ENCODE data around the gene VIPR2. TPM values are rescaled to one million over a fixed set of nuclear protein-coding genes. Genes with fewer than 3 reads are reported as not detected.

The VIPR2 gene
- total RNA-seq, 2 donors from 2014 or later: 0.36 to 0.45 TPM

- ATAC-seq: no peak
Observed at GRCh38 chr7:159027789-159028507, 116.7 kb downstream of the VIPR2 start.

DNA sequence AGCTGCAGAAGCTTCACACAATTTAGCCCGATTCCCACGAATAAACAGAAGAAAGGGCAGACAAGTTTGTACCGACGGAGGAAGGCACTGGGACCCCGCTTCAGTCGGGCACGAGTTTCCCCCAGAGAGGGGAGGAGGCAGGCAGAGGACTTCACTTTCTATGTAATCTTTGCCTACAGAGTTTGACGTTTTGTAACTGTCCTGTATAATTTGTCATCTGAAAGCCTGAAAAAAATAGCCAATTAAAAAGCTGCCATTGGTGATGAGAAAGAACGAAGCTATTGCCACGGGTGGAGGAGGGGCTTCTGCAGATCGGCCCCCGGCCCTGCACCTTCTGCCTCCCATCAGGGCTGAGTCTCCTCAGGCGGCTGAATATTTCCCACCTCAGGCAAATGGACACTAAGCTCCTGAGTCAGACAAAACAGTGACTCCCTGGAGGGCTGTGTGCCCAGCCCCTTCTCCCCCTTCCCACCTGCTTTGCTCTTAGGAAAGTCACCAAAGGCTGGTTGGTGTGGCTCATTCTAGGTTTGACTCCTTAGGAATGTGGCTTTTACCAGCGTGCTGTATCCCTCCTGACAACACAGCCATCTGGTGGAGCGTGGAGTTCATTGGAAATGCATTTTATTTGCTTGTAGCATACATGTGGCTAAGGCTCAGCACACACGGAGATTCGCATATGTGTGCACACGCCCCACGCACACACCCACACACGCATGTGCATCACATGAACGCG, 117.4 kb downstream of the VIPR2 start:
- Mint-ChIP-seq H3K36me3 (no peaks in the 10 kb centered on the region), H3K4me1 (ENCODE audit: low read depth in 2 of 2) (peaks cover 0 to 4% of the 10 kb centered on the region in 2 donors), H3K27ac (no peak overlapping the region), H3K9me3 (no peaks in the 10 kb centered on the region), H3K4me3 (no peak overlapping the region), H3K27me3 (peaks cover 0 to 6% of the 10 kb centered on the region in 2 donors)
- DNase-seq (ENCODE audit: low spot score) (peak; percentile 13), ATAC-seq (no peak)

More at GRCh38 chr7:159027789-159028507, 116.7 kb downstream of the VIPR2 start:
- no peak overlapping the region for H3K27ac Mint-ChIP-seq
- H3K4me1 Mint-ChIP-seq (ENCODE audit: low read depth in 2 of 2): peaks cover 0 to 4% of the 10 kb centered on the region in 2 donors
- no peak for DNase-seq (ENCODE audit: low spot score)
- H3K36me3 Mint-ChIP-seq: no peaks in the 10 kb centered on the region
- H3K27me3 Mint-ChIP-seq: peaks cover 0 to 6% of the 10 kb centered on the region in 2 donors
- no peak overlapping the region for H3K4me3 Mint-ChIP-seq
- H3K9me3 Mint-ChIP-seq: no peaks in the 10 kb centered on the region

DNA sequence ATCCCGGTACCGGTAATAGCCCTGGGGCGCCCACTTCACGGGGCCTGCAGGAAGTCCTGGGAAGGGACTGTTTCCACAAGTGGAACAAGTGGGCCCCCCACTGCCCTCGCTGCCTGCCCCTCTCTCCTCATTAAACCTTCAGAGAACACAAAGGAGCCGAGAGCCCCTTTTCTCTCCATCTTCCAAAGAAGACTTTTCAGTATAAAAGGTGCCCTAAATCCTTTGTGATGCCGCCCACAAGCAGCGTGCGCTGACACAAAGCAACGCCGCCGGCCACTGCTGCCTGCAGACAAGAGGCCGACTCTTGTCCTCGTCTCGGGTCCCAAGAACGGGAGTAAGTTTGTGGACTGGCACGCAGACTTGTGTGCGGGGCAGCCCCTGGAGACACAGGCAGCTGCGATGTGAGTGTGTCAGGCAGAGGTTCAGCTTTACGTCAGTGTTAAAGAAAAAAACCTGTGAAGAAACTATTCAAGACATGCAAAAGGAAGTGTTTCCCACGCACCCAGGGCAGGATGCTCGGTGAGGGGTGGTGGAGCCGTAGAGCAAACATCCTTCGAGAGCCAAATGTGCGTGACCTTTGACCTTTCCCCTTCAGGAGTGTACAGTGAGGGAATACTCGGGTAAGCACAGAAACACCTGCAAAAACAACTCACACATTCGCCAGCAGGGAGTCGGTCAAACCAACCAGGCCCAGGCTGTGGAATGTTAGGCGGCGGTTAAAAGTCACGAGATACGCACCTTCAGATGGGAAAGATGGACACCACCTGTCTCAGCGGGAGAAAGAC, 118.2 kb downstream of the VIPR2 start:
- peaks cover 0 to 4% of the 10 kb centered on the region in 2 donors for H3K4me1 Mint-ChIP-seq (ENCODE audit: low read depth in 2 of 2)
- no peaks in the 10 kb centered on the region for H3K36me3 Mint-ChIP-seq
- H3K27ac Mint-ChIP-seq: no peak overlapping the region
- no peaks in the 10 kb centered on the region for H3K9me3 Mint-ChIP-seq
- ATAC-seq (no peak), DNase-seq (ENCODE audit: low spot score) (peak; percentile 54)
- H3K4me3 Mint-ChIP-seq: no peak overlapping the region
- peaks cover 0 to 6% of the 10 kb centered on the region in 2 donors for H3K27me3 Mint-ChIP-seq

- ATAC-seq (no peak), DNase-seq (ENCODE audit: low spot score) (peak; percentile 49)
- H3K9me3 Mint-ChIP-seq: no peaks in the 10 kb centered on the region
- no peak overlapping the region for H3K4me3 Mint-ChIP-seq
- peaks cover 3 to 4% of the 10 kb centered on the region in 2 donors for H3K27me3 Mint-ChIP-seq
- H3K36me3 Mint-ChIP-seq: no peaks in the 10 kb centered on the region
- H3K27ac Mint-ChIP-seq: no peak overlapping the region
- no peaks in the 10 kb centered on the region for H3K4me1 Mint-ChIP-seq (ENCODE audit: low read depth in 2 of 2)
Observed at GRCh38 chr7:159025161-159025779, 119.4 kb downstream of the VIPR2 start.

- DNase-seq (ENCODE audit: low spot score): peak; percentile 51
- H3K27ac Mint-ChIP-seq: no peak overlapping the region
- H3K4me3 Mint-ChIP-seq: no peak overlapping the region
- no peaks in the 10 kb centered on the region for H3K4me1 Mint-ChIP-seq (ENCODE audit: low read depth in 2 of 2)
- no peaks in the 10 kb centered on the region for H3K36me3 Mint-ChIP-seq
- no peaks in the 10 kb centered on the region for H3K9me3 Mint-ChIP-seq
- H3K27me3 Mint-ChIP-seq: peaks cover 5 to 7% of the 10 kb centered on the region in 2 donors
- no peak for ATAC-seq
Observed at GRCh38 chr7:159024280-159024951, 120.3 kb downstream of the VIPR2 start.

- ATAC-seq (no peak), DNase-seq (ENCODE audit: low spot score) (peak; percentile 13)
- no peak overlapping the region for H3K4me3 Mint-ChIP-seq
- no peaks in the 10 kb centered on the region for H3K9me3 Mint-ChIP-seq
- H3K36me3 Mint-ChIP-seq: no peaks in the 10 kb centered on the region
- H3K4me1 Mint-ChIP-seq (ENCODE audit: low read depth in 2 of 2): peaks cover 0 to 4% of the 10 kb centered on the region in 2 donors
- H3K27ac Mint-ChIP-seq: no peak overlapping the region
- peaks cover 9 to 12% of the 10 kb centered on the region in 2 donors for H3K27me3 Mint-ChIP-seq
Observed at GRCh38 chr7:159023746-159024145, 120.9 kb downstream of the VIPR2 start.

GRCh38 chr7:159023206-159023605, 121.5 kb downstream of the VIPR2 start:
- H3K36me3 Mint-ChIP-seq: no peaks in the 10 kb centered on the region
- peaks cover 9 to 13% of the 10 kb centered on the region in 2 donors for H3K27me3 Mint-ChIP-seq
- ATAC-seq: no peak

DNA sequence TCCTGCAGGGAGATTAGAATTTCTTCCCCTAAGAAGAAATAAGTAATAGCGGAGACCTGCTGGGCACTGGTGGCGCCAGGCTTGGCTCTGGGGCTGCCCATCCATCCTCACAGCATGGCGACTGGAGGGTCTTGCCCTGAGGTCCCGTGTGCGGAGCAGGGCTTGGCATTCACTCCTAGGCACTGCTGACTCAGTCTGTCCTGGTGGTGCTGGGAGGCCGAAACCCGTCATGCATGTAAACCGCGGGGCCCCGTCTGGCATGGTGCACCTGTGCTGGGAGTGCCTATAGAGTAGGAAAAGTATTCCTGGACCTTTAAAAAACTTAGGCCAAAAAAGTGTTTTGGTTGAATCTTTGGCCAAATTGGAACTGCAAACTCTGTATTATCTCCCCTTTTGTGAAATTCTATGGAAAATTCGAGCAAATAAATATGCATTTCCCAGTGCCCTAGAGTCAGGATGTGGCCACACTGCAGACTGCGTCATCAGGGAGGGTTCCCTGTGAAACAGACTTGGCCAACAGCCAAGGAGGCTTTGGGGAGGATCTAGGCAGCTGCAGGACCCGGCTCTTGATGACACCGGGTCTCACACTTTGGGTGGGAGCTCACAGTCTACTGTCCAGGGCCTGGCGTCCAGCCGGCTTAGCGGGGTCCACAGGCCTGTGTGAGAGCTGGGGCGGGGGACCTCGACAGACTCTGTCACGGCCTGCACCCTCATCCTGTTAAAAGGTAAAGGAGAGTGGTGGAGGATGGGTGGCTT, 122.3 kb downstream of the VIPR2 start:
- no peak overlapping the region for H3K4me3 Mint-ChIP-seq
- ATAC-seq (no peak), DNase-seq (ENCODE audit: low spot score) (peak; percentile 45)
- H3K9me3 Mint-ChIP-seq: no peaks in the 10 kb centered on the region
- H3K27me3 Mint-ChIP-seq: peaks cover 9 to 13% of the 10 kb centered on the region in 2 donors
- H3K36me3 Mint-ChIP-seq: no peaks in the 10 kb centered on the region
- peaks cover 0 to 5% of the 10 kb centered on the region in 2 donors for H3K4me1 Mint-ChIP-seq (ENCODE audit: low read depth in 2 of 2)
- no peak overlapping the region for H3K27ac Mint-ChIP-seq

More at GRCh38 chr7:159023206-159023605, 121.5 kb downstream of the VIPR2 start:
- H3K27ac Mint-ChIP-seq: no peak overlapping the region
- H3K9me3 Mint-ChIP-seq: no peaks in the 10 kb centered on the region
- peak; percentile 26 for DNase-seq (ENCODE audit: low spot score)
- no peak overlapping the region for H3K4me3 Mint-ChIP-seq
- H3K4me1 Mint-ChIP-seq (ENCODE audit: low read depth in 2 of 2): peaks cover 0 to 5% of the 10 kb centered on the region in 2 donors

- Mint-ChIP-seq H3K36me3 (no peaks in the 10 kb centered on the region), H3K4me3 (no peak overlapping the region), H3K27ac (no peak overlapping the region), H3K9me3 (no peaks in the 10 kb centered on the region), H3K27me3 (peaks cover 9 to 13% of the 10 kb centered on the region in 2 donors), H3K4me1 (ENCODE audit: low read depth in 2 of 2) (peaks cover 0 to 5% of the 10 kb centered on the region in 2 donors)
- DNase-seq (ENCODE audit: low spot score) (peak; percentile 20), ATAC-seq (no peak)
Observed at GRCh38 chr7:159020987-159021386, 123.7 kb downstream of the VIPR2 start.

DNA sequence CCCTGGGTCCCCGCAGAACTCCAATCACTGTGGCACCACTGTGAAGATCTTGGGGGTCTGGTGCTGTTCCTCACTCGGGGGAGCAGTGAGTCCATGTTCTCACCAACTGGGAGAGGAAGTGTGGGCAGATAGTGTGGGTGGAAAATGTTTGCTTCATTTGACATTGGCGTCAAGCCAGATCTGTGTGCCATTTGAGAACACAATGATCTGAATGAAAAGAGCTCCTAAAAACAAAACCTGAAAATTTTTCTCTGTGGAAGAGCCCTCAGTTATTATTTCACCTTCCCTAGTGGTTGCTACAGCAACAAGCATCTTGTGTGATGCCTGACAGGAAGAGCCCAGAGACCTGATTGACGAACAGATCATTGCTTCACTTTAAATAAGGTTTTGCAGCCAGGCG, 125.6 kb downstream of the VIPR2 start:
- Mint-ChIP-seq H3K36me3 (no peaks in the 10 kb centered on the region), H3K27me3 (peaks cover 9 to 13% of the 10 kb centered on the region in 2 donors), H3K27ac (no peak overlapping the region), H3K4me1 (ENCODE audit: low read depth in 2 of 2) (peaks cover 0 to 5% of the 10 kb centered on the region in 2 donors), H3K9me3 (no peaks in the 10 kb centered on the region), H3K4me3 (no peak overlapping the region)
- ATAC-seq: no peak
- DNase-seq (ENCODE audit: low spot score): no peak

- Mint-ChIP-seq H3K36me3 (no peaks in the 10 kb centered on the region), H3K27ac (no peak overlapping the region), H3K27me3 (peaks cover 9 to 13% of the 10 kb centered on the region in 2 donors), H3K9me3 (no peaks in the 10 kb centered on the region), H3K4me1 (ENCODE audit: low read depth in 2 of 2) (peaks cover 0 to 5% of the 10 kb centered on the region in 2 donors), H3K4me3 (no peak overlapping the region)
- ATAC-seq: no peak
- no peak for DNase-seq (ENCODE audit: low spot score)
Observed at GRCh38 chr7:159017741-159018140, 126.9 kb downstream of the VIPR2 start.

DNA sequence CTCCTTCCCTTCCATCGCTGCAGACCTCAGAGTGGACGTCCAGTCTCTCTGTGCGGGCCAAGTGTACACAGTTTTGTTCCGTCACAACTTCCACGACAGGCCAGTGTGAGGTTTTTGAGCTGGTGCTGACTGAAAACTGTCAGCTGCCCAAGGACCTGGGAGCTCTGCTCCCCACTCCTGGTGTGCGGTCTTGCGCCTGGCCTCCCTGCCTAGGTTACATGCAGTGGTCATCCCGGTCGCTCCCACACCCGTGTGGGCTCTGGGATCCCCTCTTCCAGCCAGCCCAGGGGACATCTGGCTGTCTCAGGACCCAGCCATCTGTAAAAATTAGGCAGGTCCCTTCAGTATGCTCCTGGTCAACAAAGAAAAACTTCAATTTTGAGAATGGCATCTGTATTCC, 127.5 kb downstream of the VIPR2 start:
- Mint-ChIP-seq H3K27me3 (peaks cover 9 to 13% of the 10 kb centered on the region in 2 donors), H3K36me3 (no peaks in the 10 kb centered on the region), H3K4me3 (no peak overlapping the region), H3K4me1 (ENCODE audit: low read depth in 2 of 2) (peaks cover 0 to 5% of the 10 kb centered on the region in 2 donors), H3K9me3 (no peaks in the 10 kb centered on the region), H3K27ac (no peak overlapping the region)
- DNase-seq (ENCODE audit: low spot score): no peak
- no peak for ATAC-seq

Measured in natural killer cell treated with Interleukin-12 subunit alpha and Interleukin-12 subunit beta and Interleukin-15 and Interleukin-18, amount 100 ng/mL, for 72 hours (primary cell).